ENCODE measurements around the gene PP2D1.
A peak's percentile ranks its signal among the peaks of the same experiment; 100 is the strongest.
"Not testable (repeated sequence)": the region's sequence is repeated elsewhere in the genome, so short reads cannot be mapped to it uniquely, and the experiment has no call there.

PP2D1 gene, protein sequence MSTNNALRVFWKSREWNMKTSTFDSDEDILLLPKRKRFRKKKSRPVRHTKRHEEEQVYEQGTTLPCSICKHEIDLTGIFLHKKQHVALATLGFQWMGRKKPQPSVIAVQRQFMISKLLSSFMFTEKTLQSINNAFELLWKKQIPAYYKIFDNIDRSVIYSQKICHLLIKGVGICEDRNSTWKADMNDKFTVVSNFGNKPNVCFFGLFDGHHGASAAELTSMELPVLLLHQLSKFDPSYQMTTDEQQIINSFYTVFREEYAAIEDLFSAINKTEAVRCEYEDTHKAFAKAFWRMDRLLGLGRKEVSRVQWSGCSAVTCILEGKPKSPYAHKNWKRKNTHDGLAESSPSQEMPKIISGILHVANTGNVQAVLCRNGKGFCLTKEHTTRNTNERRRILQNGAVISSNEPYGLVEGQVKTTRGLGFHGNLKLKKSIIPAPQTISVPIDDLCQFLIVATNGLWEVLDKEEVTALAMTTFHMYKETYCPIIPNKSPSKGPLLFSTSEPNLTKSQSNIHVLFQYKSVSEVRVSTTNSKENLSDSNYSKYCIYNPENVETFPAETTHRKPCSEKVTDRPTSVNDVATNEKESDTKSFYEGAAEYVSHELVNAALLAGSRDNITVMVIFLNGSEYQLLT

DNA sequence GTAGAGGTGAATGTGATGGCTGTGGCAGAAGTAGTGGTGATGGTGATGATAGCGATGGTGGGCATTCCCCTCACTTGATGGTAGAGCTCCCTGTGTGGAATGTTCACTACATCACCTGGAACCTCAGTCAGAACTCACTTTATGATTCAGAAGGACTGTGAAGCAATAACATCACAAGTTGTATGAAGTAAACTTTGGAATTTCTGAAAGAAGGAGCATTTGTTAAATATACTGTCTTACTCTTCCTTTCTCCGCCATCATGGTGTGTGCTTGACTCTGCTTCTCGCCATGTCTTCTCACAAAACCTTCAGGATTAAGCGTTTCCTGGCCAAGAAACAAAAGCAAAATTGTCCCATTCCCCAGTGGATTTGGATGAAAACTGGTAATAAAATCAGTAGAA is at the start of gene PP2D1:
PP2D1 (minus strand) TSS at position 101 of the 400 bp plus-strand sequence. CDS start 192 bp downstream, outside the sequence.
- no peak for DNase-seq (ENCODE audit: low read depth)

- DNase-seq (ENCODE audit: low read depth) = no peak
These were observed 49.1 kb upstream of the PP2D1 start for GRCh38 chr3:20060974-20061685.

DNA sequence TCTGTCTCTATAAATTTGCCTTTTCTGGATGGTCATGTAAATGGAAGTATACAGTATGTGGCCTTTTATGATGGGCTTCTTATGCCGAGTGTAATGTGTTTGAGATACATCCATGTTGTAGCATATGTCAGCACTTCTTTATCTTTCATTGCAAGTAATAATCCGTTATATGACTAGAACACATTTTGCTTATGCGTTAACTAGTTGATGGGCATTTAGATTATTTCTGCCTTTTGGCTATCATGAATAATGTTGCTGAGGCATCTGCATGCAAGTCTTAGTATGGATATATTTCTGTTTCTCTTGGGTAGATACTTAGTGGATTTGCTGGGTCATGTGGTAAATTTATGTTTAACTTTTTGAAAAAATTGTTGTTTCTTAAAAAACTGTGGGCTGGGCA is 47.9 kb upstream of the PP2D1 start:
- no peak for DNase-seq (ENCODE audit: low read depth)

DNA sequence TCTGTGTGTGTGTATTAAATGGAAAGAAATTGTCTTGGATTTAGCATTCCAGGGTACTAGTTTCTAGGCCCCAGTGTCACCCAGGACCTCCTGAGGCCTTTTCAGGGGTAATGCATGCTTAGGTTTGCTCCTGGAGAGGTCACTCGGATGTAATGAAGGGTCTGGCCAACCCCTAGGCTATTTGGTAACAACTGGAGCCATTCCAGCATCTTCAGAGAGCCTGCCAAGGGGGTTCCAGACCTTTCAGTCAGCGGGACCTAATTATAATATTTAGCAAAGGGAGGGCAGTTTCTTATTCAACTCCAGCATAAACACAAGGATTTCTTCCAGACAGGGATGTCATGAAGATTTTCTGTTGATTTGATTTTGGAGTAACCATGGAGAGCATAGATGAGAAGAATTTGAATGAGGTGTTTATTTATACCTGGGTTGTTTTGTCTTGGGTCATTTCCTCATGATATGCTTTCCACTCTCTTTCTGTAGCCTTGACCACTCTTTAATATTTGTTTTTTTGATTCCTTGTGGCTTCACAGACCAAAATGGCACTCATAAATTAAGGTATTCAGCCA is 45.6 kb upstream of the PP2D1 start:
- no peak for DNase-seq (ENCODE audit: low read depth)

GRCh38 chr3:20056725-20057611 is 44.9 kb upstream of the PP2D1 start:
- DNase-seq (ENCODE audit: low read depth) = no peak

GRCh38 chr3:20055842-20056241 is 43.8 kb upstream of the PP2D1 start:
- no peak for DNase-seq (ENCODE audit: low read depth)

- peak; percentile 23 for DNase-seq (ENCODE audit: low read depth)
These were observed 43.1 kb upstream of the PP2D1 start for GRCh38 chr3:20055020-20055775.

DNA sequence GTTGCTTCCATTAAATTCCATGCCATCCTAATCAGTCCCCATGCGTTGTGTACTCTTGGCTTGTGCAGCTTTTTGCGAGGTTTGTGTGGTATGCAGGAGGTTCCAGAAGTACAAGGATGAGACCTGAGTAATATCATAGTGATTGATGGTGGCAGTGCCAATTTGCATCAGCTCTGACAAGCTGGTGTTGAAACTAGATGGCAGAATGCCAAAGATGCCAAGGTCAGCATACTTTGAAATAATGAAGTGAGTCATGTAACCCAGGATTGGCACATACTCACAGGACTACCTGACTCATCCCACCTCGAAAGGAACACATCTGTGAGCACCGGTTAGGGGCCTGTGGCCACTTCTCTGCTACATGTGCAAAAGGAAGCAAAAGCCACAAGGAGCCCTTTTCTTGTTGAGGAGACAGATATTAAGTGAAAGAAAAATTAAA is 42.5 kb upstream of the PP2D1 start:
- DNase-seq (ENCODE audit: low read depth) = peak; percentile 59

DNA sequence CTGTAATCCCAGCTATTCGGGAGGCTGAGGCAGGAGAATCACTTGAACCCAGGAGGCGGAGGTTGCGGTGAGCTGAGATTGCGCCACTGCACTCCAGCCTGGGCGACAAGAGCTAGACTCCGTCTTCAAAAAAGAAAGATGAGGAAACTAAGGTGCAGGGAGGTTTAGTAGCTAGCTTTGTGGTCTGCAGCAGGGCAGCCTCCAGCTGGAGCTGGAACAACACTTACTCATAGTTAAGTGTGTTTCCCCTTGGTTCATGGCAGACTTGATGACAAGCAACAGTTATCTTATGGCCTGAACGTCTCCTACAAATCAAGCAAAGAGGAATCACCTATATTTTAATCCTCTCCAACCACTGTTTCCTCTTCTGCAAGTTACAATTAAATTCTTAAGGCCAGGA is 40.8 kb upstream of the PP2D1 start:
- no peak for DNase-seq (ENCODE audit: low read depth)

GRCh38 chr3:20051123-20051806 is 39.2 kb upstream of the PP2D1 start:
- DNase-seq (ENCODE audit: low read depth) = no peak

DNA sequence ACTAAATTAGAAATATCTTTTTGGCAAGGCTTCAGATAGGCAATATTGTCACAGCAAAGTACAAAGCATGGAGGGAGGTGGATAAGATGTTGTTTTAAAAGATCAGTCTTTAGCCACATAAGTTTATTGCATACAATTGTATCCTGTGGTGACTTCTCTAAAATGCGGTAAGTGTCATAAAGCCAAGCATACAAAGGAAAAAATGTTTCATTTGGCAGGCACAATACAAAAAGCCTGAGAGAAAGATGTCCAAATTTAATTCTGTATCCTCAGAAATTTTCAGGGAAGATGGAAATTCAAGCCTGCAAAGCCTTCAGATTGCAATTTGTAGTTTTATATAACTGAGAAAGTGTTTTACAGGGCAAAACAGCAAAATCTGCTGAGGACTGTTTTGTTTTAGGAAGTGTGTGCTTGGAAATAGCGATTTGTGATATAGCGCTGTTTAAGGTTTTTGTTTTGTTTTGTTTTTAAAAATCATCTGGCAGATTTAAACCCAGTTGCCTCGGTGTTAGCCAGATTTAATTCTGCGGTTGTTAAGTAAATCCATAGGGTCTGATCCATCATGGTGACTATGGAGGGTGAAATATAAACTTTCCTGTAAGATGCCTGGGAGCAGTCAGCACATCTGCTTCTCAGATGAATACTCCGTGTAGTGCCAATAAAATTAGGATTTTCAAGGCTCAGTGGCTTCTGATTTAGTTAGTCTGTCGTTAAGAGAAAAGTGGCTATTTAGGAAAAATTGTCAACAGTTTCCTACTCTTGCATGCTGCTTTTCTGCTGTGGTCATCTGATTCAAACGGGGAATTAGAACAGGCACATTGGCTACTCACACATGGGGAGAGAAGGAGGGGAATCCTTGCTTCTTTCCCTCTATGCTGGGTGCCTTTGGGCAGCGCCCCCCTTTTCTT is 36.2 kb upstream of the PP2D1 start:
- DNase-seq (ENCODE audit: low read depth) = no peak

GRCh38 chr3:20047341-20047779 is 35.3 kb upstream of the PP2D1 start:
- DNase-seq (ENCODE audit: low read depth) = no peak

DNA sequence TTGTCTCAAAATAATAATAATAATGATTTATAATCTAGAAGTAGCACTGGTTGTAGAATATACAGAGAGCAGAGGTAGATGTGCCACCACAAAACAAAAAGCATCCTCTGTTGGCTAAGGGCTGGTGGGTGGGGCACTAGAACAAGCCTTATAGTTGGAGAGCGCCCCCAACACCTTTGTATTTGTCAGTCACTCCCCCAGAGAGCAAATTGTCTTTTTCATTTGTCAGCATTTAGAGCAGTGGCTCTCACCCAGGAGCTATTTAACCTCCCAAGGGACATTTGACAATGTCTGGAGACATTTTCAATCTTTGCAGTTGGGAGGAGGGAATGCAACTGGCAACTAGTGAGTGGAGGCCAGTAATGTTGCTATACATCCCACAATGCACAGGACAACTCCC is 34.5 kb upstream of the PP2D1 start:
- DNase-seq (ENCODE audit: low read depth) = no peak

- not testable (repeated sequence) for DNase-seq (ENCODE audit: low read depth)
These were observed 33.1 kb upstream of the PP2D1 start for GRCh38 chr3:20045141-20045540.

GRCh38 chr3:20043825-20044224 is 31.8 kb upstream of the PP2D1 start:
- no peak for DNase-seq (ENCODE audit: low read depth)

DNA sequence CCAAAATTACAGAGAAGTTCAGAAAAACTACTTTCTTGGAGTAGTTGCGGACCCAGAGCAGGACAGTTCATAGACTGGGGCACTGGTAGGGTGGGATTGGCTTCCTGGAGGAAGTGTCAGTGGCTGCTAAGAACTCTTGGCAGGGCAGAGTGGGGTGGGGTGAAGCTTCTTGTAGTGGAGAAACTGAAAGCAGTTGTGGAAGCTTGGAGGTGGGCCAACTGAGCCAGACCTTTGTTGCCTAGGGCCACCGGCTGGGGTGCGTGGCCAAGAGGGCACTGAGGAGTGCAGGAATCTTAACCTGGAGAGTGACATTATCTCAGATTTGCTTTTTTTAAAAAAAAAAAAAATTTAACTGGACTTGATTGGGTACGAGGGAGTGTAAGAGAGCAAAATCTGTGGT is 31.3 kb upstream of the PP2D1 start:
- DNase-seq (ENCODE audit: low read depth) = peak; percentile 22

DNA sequence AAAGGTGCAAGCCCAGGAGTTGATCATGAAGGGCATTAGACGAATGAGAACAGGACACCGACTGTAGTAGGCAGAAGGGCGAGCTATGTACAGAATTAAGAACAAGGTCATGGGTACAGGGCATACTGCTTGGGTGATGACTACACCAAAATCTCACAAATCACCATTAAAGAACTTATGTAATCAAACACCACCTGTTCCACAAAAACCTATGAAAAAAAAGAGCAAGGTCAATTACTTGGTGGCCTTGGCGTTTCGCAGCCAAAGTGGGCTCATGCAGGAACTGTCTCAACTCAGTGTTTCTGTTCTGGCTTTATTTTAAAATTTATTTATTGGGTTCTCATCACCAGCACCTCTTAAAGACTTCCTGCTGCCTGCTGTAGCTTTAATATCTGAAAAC is 30.3 kb upstream of the PP2D1 start:
- no peak for DNase-seq (ENCODE audit: low read depth)

- DNase-seq (ENCODE audit: low read depth) = peak; percentile 70
These were observed 29.2 kb upstream of the PP2D1 start for GRCh38 chr3:20041197-20041780.
